RPMI7951 (cell line): Measurements from ENCODE around the gene PDE9A. TPM values are rescaled to one million over a fixed set of nuclear protein-coding genes. Genes with fewer than 3 reads are reported as not detected.

Experiments used
- DNase-seq: peaks from one replicate; pipeline ENCODE4 v3.0.0-alpha.2; 2012; ENCODE audit warnings: low read depth
- total RNA-seq: library from RNA; depleted of rRNA; stranded (reverse); fragments of >200 nt; shearing (Covaris generic); gene quantifications from 2 replicates; pipeline ENCODE4 v1.2.3, GENCODE V29; 2014

PDE9A gene
- total RNA-seq, 1 experiment from 2014 or later = not detected

DNA sequence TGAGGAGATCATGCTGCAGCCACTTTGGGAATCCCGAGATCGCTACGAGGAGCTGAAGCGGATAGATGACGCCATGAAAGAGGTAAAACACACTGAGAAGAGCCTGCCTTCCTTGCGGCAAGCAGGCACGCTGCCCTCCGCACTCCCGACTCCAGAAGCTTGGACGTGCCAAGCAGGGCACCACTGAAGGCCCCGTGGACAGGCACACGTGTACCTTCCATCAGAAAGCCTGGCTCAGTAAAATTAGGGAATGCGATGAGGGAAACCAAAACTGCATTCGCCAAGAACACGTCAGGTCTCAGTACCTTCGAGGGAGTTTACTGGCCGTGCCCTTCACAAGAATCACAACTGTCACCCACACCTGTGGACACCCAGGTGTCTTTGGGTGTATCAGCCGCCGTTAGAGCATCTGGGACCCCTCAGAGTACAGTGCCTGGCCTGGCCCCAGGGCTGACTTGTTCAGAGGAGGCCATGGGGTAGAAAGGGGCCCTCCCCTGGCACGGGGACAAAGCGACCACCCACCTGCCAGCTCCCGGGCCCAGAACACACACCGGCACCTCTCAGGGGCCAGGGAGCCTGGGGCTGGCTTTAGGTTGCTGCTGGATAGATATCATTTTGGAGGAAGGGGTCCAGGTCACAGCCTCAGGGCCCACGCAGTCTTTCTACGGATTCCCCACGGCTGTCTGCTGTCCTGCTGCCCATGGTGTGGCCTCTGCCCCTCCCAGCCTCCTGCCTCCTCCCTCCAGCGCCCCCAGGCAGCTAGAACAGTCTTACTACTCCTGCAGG, 117.5 kb downstream of the PDE9A start:
- no peak for DNase-seq

DNA sequence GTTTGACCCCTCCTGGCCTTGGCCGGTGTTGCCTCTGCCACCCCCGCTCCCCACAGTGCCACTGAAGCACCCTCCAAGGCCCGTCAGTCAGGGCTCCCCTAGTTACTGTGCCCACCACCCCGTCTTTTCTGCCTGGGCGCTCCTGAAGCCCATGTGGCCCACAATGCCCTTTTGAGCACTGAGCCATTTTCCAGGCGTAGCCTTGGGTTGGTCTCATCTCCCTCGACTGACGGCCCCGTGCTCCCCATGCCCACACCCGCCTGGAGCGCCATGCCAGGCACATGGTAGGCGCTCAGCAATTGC, 118.0 kb downstream of the PDE9A start:
- DNase-seq = no peak

DNA sequence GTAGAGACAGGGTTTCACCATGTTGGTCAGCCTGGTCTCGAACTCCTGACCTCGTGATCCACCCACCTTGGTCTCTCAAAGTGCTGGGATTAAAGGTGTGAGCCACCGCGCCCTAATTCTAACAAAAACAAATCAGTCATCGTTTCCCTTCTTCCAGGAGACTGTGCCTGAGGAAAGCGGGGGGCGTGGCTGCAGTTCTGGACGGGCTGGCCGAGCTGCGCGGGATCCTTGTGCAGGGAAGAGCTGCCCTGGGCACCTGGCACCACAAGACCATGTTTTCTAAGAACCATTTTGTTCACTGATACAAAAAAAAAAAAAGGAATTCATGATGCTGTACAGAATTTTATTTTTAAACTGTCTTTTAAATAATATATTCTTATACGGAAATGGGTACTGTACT, 121.7 kb downstream of the PDE9A start:
- no peak for DNase-seq

DNA sequence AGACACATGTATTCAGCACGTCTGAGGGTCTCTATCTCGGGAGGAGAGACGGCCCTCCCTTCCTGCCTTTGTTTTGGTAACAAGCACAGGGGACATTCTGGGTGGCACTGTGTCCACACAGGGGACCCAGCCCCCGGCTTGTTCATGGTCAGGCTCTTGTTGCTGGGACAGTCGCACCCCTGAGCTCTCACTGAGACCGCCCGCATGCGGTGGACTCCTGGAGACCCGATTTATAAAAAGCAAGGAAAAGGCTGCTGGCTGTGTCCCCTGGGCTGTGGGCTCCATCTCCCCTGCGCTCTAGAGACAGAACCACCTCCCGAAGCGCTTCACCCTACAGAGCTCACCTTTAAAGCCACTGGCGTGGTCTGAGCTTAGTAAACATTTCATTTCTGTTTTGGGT, 122.5 kb downstream of the PDE9A start:
- DNase-seq = no peak

DNA sequence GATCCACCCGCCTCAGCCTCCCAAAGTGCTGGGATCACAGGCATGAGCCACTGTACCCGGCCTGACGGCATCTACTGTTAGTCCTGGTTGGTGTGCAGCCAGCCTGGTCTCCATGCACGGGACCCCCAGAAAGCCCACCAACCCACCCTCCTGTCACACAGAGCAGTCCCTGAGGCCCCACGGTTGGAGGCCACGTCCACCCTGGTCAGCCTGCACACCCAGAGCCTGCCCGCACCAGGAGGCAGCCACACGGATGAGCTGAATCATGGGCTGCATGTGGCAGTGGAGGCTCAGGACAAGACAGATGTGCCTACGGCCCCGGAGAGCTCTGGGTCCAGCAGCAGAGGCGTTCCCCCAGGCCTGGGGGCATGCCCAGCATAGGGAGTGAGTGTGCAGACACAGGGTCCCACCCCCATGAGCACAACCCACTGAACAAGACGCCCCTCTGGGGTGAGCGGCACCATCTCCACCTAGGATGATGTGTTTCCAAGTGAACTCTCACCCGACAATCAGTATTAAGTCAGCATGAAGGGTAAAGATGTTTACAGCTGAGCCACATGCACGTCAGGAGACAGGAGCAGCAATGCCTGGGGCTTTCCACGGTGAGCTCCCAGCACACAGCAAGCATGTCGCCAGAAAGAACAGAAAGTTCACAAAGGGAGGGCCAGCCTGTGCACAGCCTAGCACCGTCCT, 123.8 kb downstream of the PDE9A start:
- DNase-seq = no peak

DNA sequence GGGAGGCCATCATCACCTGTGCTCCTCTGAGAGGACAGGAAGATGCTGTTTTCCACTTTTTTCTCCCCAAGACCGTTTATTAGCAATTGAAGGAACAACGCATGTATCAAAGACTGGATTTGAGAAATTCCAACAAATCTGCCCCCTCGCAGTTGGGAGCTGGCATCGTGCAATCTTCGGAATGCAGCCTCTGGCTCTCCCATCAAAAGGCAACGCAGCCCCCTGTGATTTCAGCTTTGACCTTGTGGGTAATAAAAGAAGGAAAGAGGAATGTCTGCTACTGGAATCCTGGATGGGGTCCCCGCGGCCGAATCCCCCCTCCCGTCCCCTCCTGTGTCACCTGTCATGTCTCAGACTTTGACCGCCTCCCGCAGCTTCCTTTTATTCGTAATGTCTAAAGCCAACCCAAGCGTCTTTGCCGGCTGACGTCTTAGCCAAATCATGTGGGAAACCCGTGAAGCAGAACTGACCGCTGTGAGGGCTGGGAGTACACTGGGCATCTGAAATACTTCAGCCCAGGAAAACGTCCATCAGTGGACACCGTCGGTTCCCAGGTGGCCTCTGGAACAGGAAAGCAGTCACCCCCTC, 124.4 kb downstream of the PDE9A start:
- DNase-seq = no peak

DNA sequence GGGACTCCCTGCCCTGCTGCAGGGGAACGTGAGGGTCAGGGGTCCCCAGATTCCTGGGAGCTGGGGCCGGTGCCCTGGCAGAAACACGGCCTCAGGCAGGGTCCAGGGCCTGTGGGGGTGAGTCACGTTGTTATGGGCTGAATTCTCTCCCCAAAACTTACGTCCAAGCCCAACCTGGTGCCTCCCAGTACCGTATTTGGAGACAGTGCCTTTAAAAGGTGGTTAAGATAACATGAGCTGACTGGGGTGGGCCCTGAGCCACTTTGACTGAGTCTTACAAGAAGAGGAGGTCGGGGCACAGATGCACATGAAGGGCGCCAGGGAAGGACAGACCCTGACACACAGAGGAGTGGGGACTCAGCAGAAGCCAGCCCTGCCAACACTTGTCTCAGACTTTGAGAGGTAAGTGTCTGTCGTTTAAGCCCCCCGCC, 126.0 kb downstream of the PDE9A start:
- DNase-seq = no peak

DNA sequence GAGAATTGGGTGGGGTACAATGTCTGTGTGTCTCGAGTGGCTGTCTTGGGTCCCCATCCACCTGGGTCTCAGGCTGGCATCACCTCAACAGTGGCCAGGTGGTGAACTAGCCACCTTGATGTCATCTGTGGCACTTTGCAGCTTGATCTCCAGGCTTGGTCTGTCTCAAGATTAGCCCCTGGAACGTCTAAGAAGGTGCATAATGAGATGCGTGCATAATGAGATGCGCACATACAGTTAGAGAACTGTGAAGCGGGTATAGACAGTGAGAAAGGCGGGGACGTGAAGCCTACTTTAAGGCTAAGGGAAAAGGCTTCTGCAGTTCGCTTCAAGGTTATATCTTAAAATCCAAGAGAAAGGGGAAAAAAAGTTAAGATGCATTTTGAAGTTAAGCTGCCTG, 127.2 kb downstream of the PDE9A start:
- DNase-seq = no peak

DNA sequence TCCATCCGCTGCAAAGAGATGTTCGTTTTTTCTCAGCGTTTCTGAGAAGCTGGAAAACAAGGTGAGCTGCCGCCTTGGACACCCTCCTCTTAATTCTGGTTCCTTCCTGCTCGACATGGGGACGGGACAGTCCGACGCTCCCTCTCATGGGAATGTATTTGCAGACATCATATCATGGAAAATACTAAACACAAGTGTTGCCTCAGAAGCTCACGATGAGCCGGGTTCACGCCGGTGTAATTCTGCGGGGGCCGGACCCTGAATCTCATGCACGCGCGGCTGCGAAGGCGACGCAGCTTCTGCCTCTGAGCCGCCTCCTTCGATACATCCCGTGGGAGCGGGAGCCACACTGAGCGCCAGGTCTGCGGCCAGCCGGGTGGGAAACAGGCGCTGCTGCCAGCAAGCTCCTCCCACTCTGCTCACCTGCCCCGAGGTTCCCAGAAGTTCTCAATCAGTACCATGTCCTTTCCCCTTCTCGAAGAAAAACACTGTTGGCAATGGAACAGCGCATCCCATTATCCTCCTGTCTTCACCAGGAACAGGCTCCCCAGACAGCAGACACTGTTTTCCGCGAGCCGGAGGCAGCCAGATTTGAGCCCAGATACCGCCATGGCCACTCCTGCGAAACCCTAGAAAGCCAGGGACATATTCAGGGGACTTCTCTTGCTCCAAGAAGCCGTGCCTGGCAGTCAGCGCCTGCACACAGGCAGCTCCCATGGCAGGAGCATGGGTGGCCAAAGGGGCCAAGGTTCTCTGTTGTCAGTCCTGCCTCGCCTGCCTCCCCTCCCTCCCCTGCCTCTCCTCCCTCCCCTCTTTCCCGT, 127.9 kb downstream of the PDE9A start:
- DNase-seq = no peak

DNA sequence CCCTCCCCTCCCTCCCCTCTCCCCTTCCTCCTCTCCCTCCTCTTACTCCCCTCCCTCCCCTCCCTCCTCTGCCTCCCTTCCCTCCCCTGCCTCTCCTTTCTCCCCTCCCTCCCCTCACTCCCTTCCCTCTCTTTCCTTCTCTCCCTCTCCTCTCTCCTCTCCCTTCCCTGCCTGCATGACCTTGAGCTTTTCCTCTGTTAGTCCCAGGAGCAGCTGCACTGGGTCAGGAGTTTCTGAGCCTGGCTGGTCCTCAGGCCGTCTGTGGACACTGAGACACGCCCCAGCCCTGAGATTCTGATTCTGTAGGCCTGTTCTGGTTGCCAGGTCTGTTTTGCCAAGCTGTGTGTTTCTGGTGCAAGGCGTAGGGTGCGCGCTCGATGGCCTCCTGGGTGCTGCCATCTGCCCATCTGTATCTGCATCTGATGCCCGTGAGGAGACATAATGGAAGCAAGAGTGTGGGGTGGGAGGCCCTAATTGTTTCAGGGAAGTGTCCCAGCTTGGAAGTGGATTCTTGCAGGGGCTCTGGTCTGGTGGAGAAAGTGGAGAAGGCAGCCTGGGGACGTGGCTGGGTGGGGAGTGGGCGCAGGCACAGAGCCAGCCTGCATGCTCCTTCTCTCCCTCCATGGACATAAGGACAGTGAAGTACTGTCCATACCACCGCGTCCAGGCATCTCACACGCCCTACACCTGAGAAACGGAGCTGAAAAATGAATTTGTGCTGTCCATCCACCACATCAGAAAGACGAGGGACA, 128.7 kb downstream of the PDE9A start:
- DNase-seq = no peak

DNA sequence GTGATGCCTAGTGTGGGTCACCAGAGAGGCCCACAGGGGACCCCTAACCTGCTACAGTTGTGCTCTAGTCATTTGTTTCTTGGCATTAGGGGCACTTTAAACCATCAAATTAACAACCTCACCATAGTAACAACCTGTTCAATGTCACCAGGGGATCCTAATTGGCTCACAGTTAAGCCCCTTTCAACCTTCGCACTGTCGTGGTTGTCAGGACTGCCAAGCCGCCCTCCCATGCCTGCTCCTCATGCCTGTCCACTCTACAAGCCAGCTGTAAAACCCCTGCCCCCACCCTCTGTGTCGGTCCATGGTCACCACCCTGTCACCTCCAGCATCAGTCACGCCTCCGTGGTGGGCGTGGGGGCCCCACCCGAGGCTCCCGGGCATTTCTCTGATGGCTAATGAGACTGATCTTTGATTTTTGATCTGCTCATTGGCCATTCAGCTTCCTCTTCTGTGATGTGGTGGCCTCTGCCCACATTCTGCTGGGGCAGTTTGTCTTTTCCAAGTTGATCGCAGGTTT, 129.4 kb downstream of the PDE9A start:
- DNase-seq = no peak

DNA sequence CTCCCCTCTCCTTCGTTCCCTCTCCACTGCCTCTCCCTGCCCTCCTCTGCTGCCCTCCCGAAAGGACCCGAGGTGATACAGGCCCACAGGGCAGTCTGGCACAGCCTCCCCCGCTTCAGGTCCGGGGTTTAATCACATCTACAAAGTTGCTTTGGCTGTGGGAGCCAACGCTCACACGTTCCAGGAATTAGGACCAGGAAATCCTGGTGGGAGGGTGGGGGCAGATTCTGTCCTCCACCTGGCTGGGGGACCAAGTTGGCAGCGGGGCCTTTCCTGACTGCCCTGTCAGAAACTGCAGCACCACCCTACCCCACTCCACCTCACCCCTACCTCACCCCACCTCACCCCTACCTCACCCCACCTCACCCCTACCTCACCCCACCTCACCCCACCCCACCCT, 130.9 kb downstream of the PDE9A start:
- DNase-seq = no peak

DNA sequence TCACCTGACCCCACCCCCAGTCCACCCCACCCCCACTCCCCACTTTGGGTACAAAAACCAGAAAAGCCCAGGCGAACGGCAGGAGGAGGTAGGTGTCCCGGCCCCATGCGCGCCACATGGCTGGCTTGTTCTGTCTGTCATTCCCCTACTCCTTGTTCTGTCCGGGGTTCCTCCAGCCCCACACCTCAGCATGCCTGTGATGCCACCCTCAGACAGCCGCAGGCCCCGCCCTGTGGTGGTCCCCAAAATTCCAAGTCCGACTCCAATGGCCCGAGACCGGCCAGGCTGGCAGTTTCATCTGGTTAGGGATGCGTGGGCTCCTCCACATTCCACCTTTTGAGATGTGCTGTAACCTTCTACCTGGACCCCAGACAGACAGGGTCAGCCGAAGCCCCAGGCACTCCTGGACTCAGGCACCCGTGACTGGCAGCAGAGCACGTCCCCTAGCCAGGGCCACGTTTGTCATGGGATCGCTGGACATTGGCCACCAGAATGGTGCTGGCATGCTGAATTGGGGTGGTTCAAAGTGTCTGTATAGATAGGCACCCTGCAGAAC, 131.6 kb downstream of the PDE9A start:
- no peak for DNase-seq

DNA sequence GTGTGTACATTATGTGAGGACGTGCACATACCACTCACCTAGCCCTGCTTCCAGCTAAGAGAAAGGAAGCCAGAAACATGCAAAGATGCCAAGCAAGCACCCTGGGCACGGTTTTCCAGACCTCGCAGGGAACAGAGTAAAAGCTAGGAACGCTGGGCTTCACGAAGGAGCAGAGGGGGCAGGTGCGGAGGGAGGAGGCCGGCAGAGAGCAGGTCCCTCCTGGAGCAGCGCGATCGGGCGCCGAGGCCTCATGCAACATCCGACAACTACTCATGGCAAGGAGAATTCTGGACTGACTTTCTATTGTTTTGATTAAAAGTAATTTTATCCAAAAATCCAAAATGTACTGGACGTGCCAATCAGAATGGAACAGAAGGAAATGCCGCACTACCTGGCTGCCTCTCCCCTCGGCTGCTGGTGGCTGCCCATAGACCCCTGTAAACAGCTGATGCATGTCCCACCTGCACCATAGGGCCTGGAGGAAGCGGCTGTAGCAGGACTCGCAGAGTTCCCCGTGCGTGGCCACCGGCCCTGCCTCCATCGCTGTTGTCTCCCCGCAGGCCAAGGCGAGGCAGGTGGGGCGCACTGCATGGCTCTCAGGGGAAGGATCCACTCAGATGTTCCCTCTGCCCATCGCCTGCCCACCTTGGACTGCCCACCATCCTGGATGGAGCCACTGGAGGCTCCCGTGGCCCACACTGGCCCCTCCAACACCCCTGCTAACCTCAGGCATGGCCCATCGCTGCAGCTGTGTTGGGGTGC, 132.4 kb downstream of the PDE9A start:
- DNase-seq = no peak

DNA sequence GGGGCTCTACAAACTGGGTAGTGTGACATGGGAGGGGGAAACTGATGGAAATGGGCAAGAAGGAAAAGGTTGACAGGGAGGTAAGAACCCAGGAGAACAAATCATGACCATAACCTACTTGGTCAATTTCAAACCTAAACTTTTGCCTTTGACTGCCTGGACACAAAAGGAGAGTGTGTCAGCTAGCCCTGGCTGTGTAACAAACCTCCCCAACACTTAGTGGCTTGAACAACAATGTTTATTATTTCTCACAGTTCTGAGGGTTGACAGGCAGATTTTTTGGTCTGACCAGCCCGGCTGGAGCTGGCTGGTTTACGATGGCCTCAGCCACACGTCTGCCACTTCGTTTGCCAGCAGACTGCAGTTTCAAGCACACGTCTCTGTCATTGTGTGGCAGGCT, 133.5 kb downstream of the PDE9A start:
- DNase-seq = no peak

DNA sequence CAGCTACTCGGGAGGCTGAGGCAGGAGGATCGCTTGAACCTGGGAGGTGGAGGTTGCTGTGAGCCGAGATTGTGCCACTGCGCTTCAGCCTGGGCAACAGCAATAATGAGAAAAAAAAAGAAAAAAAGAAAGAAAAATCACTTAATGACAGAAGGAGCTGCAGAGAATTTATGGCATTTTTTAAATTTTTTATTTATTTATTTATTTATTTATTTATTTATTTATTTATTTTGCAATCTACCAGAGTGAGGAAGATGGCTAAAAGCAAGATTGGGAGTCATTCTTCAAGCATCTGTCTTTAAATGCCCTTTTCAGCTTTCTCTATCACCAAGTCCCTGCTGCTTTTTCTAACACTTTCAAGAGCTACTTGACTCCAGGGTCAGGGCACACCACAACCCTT, 134.2 kb downstream of the PDE9A start:
- DNase-seq = no peak

DNA sequence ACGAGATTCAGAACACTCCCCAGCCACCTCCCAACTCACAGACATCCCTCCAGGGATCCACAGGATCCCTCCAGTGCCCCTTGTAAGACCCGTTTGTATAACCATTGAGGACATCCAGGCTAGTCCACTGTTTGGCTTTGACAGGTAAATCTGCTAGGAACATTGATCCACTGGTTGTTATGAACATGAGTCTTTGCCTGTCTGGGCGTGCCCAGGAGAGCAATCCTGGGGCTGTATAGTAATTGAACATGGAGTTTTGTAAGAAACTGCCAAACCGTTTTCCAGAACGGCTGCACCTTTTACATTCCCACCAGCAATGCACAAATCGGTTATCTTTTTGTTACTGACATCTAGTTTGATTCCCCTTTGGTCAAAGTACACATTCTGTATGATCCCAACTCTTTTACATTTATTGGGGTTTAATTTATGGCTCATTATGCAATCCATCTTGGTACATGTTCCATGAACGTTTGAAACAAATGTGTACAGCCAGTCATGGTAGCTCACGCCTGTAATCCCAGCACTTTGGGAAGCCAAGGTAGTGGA, 137.2 kb downstream of the PDE9A start:
- DNase-seq = no peak

DNA sequence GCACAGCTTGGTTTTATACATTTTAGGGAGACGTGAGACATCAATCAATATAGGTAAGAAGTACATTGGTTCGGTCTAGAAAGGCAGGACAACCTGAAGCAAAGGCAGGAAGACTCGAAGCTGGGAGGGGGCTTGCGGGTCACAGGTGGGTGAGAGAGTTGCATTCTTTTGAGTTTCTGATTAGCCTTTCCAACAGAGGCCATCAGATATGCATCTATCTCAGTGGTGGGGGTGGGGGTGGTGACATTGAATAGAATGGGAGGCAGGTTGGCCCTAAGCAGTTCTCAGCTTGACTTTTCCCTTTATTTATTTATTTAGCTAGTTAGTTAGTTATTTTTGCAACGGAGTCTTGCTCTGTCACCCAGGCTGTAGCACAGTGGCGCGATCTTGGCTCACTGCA, 140.4 kb downstream of the PDE9A start:
- DNase-seq = no peak

DNA sequence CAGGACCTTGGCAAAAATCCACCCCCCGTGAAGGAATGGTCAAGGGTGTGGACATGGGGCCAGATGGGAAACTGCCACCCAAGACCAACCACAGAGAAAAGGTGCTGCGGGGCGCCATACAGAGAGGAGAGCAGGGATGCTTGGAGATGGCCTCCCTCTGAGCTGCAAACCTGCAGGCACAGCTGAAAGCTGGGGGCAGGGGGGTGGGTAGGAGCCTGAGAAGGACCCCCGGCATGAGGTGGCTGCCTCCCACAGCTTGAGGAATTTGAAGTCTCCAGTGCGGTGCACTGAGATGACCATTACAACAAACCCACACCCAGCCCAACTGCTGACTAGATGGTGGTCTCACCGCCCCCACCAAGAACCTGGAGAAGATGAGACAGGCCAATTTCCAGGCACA, 141.1 kb downstream of the PDE9A start:
- no peak for DNase-seq
